Cardiac fibroblast (primary cell): ENCODE measurements around the gene ENO3.

ENCODE experiments used
- DNase-seq, 2 donors: peaks; one replicate each; pipeline versions ENCODE4 v3.0.0 to v3.0.0-alpha.2; 2010; ENCODE audit warnings: low read depth in 2 of 2
- H3K4me3 ChIP-seq, 2 donors: replicated peaks in 1 of 2; 1 replicate in 1 of 2; 2 replicates in 1 of 2; pipeline ENCODE4 v1.5.1; 2011; ENCODE audit warnings: low read depth in 2 of 2, low read length in 2 of 2, mild to moderate bottlenecking in 2 of 2, moderate library complexity in 1 of 2
- CTCF ChIP-seq: IDR thresholded peaks from one replicate; pipeline ENCODE4 v1.5.1; 2011; ENCODE audit warnings: low read depth, mild to moderate bottlenecking, low read length, inconsistent platforms

Gene ENO3

GRCh38 chr17:4972752-4973151 lies 21.8 kb downstream of the ENO3 start:
- no peak for DNase-seq
- H3K4me3 ChIP-seq: no peak overlapping the region
- no peak for TF ChIP-seq CTCF

GRCh38 chr17:4973256-4974114 lies 22.6 kb downstream of the ENO3 start:
- TF ChIP-seq CTCF: no peak
- DNase-seq: no peak
- no peak overlapping the region for H3K4me3 ChIP-seq

- H3K4me3 ChIP-seq: no peak overlapping the region
- no peak for TF ChIP-seq CTCF
- DNase-seq: no peak
Observed at GRCh38 chr17:4974115-4974670, 23.3 kb downstream of the ENO3 start.

GRCh38 chr17:4978726-4979125 lies 27.8 kb downstream of the ENO3 start:
- H3K4me3 ChIP-seq: no peak overlapping the region
- TF ChIP-seq CTCF: no peak
- no peak for DNase-seq

- H3K4me3 ChIP-seq: no peak overlapping the region
- peak; percentile 68 for TF ChIP-seq CTCF
- DNase-seq: peak; percentile 61 to 73
Observed at GRCh38 chr17:4980644-4981216, 29.8 kb downstream of the ENO3 start.

- no peak overlapping the region for H3K4me3 ChIP-seq
- no peak for DNase-seq
- no peak for TF ChIP-seq CTCF
Observed at GRCh38 chr17:4982305-4982704, 31.4 kb downstream of the ENO3 start.
